GM21528 (cell line): Measurements from ENCODE around the gene GAK.
"Not testable (repeated sequence)": the region's sequence is repeated elsewhere in the genome, so short reads cannot be mapped to it uniquely, and the experiment has no call there.

ENCODE experiments used
- ATAC-seq: cut with Tn5 transposase; IDR thresholded peaks from one replicate; pipeline ENCODE4 v1.9.1; 2021; ENCODE audit warnings: mild to moderate bottlenecking, moderate library complexity; ENCODE audit not compliant: unreplicated experiment, low FRiP score

GAK gene

DNA sequence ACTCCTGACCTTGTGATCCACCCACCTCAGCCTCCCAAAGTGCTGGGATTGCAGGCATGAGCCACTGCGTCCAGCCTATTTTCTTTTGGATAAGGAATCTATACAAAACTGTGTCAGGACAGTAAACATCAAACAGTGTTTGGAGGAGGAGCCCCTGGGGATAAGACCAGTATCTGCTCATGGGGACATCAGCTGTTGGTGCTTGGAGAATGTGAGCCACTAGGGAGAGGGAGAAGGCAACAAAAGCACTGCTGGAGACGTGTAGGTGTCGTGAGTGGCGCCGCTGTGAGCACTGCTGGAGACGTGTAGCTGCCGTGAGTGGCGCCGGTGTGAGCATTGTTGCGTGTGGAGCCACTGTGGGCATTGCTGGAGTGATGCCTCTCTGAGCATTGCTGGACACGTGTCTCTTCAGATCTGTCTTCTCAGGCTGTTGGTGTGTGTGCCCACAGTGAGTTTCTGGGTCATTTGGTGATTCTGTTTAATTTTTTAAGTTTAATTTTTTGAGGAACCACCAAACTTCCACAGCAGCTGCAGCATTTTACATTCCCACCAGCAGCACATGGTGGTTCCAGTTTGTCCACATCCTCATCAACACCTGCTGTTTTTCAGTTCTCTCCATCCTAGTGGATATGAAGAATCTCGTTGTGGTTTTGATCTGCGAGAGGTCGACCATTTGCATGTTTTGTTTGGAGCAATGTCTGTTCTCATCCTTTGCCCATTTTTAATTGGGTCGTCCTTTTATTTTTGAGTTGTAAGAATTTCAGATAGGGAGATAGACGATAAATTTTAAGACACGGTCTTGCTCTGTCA lies 22.3 kb upstream of the GAK start:
- no peak for ATAC-seq

DNA sequence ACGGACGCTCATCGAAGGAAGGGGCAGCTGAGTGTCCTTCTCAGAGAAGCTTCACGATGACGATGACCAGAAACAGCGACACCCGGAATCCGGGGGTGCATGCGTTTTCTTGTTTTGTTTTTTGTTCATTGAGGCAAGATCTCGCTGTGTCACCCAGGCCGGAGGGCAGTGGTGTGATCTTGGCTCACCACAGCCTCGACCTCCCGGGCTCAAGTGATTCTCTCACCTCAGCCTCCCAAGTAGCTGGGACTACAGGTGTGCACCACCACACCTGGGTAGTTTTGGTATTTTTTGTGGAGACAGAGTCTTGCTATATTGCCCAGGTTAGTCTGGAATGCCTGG lies 21.4 kb upstream of the GAK start:
- no peak for ATAC-seq

DNA sequence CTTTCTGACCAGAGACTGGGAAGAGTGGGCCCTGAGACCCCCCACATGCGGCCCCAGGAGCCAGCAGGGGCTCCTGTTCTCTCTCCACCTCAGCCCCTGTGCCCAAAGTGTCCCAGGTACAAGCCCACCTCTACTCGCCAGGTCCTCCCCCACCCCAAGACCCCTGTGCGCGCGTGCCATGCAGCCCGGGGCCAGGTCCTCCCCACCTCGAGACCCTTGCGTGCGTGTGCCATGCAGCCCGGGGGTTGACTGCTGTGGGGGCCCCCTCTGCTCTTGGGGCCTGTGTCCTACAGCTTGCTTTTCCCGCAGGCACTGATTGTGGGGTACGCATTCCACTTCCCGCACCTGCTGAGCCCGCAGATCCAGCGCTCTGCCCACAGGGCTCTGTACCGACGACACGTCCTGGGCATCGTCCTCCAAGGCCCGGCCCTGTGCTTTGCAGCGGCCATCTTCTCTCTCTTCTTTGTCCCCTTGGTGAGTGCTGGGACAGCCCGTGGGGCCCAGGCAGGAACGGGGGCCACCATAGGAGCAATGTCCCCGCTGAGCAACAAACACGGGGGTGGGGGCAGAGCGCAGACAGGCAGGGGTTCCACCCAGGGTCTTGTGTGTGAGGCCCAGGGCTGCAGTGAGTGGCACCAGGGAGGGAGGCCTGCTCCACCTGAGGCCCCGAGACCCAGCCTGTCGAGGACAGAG lies 20.9 kb upstream of the GAK start:
- no peak for ATAC-seq

DNA sequence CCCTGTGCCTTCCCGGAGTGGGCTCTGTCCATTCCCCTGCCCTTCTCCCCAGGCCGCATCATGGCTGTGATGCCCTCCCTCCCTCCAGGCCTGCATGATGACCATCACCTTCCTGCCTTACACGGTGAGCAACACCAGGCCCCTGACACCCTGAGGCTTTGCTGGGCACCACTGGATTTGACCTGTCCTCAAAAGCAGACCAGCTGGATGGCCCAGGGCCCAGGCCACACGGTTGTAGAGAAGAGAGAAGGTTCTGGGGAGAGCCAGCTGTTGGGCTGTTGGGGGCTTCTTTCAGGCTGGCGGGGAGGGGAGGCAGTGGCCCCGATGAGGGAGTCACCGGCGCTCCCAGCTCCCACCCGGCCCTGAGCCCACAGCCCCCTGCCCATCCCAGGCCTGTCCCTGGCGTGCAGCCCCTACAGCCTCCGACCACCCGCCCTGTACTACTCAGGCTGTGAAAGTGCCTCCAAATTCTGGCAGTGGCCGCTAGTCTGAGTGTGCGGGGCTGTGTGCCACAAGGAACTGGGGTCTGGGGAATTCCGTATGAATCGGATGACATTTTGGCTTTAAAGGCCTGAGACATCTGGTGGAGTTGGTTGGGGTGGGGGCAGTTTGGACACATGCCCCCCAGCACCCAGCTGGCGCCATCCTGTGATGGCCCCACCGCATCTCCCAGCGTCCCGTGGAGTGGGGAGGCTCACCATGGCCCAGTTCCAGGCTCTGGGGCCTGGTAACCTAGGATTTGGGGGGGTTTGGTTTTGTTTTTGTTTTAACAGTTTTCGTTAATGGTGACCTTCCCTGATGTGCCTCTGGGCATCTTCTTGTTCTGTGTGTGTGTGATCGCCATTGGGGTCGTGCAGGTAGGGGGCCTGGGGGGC lies 19.7 kb upstream of the GAK start:
- ATAC-seq, result no peak

DNA sequence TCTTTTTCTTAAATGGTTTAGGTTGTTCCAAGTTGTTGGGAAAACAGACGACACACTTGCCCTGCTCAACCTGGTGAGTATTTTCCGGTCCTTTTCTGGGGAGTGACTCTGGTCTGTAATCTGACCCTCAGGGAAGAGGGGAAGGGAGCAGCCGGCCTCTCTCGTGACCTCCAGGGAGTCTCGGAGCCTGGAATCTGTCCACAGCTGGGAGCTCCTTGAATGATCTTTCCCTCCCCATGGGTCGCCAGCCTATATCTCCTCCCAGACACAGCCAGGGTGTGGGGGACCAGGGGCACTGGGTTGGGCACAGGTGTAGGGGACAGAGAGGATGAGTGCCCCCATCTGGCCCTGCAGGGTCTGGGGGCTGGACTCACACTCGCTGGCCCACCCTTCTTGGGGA lies 19.1 kb upstream of the GAK start:
- ATAC-seq, result no peak

DNA sequence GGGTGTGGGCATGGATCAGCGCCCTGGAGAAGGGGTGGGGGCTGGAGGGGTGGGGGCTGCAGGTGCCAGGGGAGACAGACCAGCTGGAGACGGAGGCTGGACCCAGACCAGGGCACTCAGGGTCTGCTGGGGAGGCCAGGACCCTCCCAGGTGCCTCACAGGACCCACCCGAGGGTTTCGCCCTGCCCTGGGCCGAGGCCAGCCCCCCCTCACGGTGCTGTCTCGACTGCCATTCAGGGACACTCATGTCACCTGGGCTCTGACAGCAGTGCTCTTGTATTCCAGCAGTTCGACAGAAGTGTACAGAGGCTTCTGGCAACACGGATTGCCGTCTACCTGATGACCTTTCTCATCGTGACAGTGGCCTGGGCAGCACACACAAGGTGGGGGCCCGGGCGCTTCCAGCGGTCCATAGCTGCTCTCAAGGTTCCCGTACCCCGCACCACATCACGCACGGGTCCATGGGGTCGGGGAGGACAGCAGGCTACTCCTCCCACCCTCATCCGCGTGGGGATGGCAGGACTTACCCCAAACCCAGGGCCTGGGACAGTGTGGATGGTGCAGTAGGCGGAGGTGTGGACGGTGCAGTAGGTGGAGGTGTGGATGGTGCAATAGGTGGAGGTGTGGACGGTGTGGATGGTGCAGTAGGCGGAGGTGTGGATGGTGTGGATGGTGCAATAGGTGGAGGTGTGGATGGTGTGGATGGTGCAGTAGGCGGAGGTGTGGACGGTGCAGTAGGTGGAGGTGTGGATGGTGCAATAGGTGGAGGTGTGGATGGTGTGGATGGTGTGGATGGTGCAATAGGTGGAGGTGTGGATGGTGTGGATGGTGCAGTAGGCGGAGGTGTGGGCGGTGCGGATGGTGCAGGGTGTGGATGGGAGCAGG lies 18.3 kb upstream of the GAK start:
- ATAC-seq, result no peak

DNA sequence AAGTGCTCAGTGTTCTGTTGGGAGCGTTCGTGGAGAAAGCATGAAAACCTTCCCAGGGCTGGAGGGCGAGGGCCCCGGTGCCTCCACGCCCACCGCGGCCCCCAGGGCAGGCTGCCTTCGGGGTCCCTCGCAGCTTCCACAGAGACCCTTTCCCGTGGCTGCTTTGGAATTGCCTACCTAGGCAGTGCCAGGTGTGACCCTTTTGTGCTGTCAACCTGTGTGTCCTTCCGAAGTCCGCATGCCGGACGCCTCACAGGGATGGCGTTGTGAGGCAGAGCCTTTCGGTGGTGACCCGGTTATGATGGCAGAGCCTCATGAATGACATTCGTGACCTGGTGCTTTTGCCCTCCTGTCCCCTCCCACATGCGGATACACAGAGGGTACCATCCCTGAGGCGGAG lies 17.5 kb upstream of the GAK start:
- ATAC-seq, result no peak

DNA sequence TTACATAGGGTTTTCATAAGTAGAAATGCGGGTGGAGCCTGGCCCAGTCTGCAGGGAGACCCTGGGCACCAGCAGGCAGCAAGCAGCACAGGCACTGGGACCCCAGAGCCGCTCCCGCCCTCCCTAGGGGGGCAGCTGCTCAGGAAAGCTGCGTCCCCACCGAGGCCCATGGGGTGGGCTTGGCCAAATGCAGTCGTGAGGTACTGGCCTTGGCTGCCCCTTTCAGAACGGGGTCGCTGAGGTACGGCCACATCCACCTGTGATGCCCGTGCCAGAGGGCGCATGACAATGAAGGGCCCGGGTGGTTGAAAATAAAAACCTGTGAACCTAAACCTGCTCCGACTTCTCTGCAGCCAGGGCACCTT lies 16.8 kb upstream of the GAK start:
- ATAC-seq, result no peak

DNA sequence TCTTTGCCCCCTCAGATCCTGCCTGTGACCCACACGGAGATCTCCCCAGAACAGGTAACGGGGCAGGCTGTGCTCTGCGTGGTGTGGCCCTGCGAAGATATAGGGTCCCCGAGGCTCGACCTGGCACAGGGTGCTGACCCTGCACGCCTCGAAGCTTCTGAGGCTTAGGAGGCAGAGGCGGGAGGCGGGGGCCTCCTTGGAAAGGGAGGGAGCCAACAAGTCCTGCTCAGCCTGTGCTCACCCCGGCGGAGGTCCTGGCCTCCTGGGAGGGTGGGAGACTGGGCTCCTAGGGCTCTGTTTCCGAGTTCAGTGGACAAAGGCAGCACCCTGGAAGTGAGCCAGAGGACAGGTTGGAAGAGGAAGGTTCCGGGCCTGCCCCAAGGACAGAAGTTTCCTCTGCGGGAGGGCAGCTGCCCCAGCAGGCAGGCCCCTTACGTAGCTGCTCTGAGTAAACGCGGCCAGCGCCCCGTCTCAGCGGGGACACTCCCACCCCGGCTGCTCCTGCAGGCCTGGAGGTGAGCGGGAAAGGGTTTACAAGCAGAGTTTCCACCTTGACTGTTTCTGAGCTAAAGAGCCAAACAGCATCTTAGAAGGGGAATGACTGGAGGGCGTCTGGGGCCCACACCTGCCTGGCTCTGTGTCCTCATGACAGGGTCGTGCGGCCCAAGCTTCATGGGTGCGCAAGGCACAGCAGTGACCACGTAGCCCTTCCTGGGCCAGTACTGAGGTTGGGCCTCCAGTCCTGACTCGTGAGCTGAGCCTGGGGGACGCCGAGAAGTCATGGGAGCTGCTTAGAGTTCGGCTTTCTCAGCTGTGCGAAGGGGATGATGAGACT lies 16.2 kb upstream of the GAK start:
- no peak for ATAC-seq

DNA sequence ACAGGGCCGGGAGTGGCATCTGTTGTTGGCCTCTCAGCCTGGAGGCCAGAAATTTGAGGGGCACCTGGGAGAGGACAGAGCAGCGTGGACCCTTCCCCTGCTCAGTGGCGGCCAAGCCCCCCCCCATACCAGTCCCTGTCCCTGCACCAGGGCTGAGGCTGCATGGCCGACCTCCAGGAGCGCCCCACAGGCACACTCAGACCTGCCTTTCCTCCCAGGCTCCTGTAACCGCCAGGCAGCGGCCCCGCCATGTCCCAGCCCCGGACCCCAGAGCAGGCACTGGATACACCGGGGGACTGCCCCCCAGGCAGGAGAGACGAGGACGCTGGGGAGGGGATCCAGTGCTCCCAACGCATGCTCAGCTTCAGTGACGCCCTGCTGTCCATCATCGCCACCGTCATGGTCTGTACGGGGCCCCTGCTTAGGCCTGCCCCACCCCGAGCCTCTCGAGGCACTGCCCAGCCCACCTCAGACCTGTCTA lies 15.4 kb upstream of the GAK start:
- no peak for ATAC-seq

DNA sequence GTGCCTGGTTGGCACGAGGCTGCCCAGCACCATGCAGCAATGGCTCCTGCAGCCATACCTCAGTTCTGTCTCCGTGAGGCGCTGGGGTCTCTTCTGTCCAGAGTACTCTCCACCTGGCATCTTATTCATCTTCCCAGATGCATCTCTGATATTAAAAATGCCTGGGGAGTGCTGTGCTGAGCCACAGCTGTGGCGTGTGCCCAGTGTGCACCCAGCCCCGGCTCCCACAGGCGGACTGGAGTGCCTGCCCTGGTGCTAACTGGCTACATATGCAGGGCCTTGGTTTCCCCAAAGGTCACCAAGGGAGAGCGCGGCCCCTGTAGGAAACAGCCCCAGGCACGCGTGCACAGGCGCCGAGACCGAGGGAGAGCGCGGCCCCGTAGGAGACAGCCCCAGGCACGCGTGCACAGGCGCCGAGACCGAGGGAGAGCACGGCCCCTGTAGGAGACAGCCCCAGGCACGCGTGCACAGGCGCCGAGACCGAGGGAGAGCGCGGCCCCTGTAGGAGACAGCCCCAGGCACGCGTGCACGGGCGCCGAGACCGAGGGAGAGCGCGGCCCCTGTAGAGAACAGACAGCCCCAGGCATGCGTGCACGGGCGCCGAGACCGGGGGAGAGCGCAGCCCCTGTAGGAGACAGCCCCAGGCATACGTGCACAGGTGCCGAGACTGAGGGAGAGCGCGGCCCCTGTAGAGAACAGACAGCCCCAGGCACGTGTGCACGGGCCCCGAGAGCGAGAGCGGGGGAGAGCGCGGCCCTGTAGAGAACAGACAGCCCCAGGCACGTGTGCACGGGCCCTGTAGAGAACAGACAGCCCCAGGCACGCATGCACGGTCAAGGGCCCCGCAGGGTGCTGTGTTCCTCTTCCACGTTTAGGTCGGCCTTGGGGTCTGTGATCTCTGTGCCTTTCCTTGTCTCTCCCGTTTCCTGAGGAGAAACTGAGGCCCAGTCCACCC lies 14.7 kb upstream of the GAK start:
- no peak for ATAC-seq

DNA sequence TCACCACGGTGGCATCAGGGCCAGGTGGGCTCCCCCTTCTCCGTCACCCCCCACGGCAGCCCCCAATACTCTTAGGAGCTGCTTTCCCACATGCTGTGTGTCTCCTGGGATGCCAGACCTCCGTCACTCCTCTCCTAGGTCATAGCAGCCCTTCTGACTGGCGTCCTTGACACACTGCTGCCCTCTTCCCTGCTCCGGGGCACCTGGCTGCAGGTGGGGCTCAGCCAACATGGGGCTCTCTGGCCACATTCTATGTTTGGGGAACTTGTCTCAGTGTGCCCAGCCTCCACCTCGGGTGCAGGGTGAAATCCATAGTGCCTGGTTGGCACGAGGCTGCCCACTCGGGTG lies 14.0 kb upstream of the GAK start:
- no peak for ATAC-seq

DNA sequence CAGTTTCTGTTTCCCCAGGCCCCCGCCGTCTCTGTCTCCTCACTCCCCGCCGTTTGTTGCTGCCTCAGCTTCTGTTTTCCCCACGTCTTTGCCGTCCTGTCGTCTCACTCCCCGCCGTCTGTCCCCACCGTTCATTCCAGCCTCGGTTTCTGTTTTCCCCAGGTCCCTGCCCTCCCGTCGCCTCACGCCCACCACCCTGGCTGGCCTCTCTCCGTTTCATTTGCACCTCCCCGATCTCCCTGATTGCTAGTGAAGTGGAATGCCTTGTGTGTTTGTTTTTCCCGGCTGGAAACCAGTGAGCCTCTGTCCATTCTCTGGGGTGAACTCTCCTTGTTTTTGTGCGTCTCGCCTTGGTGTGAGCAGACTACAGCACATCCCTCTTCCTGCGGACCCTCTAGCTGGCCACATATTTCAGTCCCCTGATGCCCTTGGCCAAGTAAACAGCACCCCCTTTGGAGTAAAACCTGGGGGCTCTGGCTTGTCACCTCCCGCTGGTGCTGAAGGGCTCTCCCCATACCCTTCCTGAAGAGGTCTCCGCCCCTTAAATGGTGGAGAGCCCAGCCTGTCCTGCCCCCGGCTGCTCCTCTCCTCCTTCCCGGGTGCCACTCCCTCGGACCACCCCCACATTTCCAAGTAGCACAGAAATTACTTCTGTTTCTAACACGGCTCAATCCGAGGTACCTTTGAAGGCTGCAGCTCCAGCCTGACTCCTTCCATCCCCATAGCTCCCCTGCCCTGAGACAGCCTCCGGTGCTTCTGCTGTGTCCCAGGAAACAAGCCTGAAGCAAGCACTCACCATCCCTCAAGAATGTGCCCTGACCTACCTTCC lies 13.4 kb upstream of the GAK start:
- ATAC-seq, result no peak

DNA sequence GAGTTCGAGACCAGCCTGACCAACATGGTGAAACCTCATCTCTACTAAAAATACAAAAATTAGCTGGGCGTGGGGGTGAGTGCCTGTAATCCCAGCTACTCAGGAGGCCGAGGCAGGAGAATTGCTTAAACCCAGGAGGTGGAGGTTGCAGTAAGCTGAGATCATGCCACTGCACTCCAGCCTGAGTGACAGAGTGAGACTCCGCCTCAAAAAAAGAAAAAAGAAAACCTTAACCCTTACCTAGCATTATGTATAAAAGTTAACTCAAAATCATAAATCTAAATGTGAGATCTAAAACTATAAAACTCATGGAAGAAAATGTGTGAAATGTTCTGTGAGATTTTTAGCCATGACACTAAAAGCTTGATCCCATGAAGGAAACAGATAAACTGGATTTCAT lies 7.4 kb upstream of the GAK start:
- not testable (repeated sequence) for ATAC-seq

DNA sequence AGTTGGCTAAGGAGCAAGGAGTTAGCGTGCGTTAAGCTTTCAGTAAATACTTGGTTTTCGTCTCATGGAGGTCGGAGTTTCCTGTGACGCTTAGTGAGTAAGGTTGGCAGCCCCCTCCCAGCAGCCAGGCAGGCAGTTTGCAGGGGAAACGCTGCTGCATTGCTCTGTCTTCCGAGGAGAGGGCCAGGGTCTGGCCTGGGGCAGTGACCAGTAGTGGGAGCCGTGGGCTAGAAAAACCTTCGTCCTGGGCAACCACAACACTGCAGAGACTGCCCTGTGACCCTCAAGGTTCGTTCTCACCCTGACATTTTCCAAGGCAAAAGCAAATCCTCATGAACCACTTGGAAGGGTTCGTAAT lies 576 bp upstream of the GAK start:
- ATAC-seq, result no peak

DNA sequence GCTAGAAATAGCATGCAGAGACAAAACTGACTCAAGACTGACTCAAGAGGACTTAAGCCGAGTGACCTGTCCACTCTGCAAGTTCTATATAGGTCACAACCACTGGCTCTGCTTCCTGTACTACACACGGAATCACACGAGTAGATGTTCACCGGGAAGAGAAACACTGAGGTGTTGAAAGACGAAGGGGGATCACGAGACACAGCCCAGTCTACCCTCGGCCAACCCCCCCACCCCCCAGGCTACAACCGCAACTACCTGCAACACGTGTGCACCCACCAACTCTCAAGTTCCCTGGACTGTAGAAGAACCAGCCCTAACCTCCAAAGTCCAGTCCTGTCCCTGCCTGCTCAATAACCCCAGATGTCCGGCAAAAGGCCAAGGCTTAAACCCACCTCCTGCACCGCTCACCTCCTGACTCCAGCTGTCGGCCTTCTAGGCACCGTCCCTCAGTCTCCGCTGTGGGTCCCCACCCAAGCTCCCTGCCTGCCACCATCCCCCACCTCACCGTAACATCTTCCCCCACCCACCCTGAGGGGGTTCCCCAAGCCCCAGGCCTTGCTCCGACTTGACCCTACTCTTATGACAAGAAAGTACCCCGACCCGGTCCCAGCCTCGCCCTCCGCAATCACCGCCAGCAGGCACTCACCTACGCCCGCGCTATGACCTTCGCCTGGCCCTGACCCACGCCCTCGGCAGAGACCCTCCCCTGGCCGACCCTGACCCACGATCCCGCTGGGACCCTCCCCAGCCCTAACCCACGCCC lies 739 bp downstream of the GAK start:
- peak; percentile 14 for ATAC-seq

DNA sequence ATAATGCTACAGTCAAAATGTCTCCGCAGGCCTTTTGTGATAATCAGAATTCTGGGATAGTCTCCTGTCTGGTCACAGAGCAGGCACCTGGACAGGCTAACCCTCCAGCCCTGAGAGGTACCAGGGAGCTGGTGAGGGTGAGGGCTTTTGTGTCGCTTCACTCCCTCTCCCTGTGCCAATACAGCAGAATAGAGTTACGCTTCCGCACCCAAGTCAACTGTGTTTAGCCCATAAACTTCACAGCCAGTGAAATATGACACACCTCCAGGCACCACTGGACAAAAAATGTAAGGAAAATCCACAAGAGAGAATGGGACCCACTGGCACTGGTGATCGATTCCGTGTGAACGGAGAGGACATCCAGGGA lies 1.3 kb downstream of the GAK start:
- ATAC-seq, result no peak
